GM18858 (cell line): ENCODE data around the gene SLC30A1.
A peak's percentile ranks its signal among the peaks of the same experiment; 100 is the strongest.
"Not testable (repeated sequence)": the region's sequence is repeated elsewhere in the genome, so short reads cannot be mapped to it uniquely, and the experiment has no call there.

Experiments used
- ATAC-seq: cut with Tn5 transposase; IDR thresholded peaks from one replicate; pipeline ENCODE4 v1.9.1; 2021; ENCODE audit not compliant: unreplicated experiment

SLC30A1 gene

DNA sequence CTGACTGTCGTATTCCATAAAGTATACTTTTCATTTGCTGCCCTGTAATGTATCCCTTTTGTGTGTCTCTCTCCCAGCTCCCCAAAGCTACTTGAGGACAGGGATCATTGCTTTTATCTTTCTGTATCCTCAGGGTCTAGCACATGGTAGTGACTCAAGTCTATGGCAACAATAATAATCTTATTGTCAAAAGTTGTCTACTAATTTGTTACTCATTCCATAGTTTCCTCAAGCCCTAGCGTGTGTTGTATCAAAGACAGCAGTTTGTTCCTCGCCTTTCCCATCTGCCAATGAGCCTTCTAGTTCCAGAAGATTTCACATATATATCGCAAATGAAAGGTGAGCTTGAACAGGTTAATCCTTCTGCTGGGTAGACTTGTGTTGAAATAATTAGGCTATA is 9.8 kb upstream of the SLC30A1 start:
- no peak for ATAC-seq

- no peak for ATAC-seq
These were observed 8.2 kb upstream of the SLC30A1 start for GRCh38 chr1:211587123-211587522.

DNA sequence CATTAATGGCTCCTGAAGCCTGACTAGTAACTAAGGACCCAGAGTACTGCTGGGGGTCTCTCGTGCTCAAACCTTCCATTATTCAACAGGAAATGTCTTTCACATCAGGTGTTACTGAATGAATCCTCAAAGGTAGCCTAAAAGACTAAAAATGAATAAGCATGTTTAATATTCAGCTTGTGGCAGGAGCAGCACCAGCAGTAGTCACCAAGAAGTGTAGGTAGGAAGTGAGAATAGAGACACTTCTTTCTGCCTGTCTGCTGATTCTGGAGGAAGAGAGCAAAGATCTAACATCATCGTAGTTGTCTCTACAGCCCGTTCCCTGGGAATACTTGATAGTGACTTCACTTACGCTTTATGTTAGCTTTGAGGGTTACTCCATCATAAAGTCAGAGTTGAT is 7.6 kb upstream of the SLC30A1 start:
- ATAC-seq = no peak

DNA sequence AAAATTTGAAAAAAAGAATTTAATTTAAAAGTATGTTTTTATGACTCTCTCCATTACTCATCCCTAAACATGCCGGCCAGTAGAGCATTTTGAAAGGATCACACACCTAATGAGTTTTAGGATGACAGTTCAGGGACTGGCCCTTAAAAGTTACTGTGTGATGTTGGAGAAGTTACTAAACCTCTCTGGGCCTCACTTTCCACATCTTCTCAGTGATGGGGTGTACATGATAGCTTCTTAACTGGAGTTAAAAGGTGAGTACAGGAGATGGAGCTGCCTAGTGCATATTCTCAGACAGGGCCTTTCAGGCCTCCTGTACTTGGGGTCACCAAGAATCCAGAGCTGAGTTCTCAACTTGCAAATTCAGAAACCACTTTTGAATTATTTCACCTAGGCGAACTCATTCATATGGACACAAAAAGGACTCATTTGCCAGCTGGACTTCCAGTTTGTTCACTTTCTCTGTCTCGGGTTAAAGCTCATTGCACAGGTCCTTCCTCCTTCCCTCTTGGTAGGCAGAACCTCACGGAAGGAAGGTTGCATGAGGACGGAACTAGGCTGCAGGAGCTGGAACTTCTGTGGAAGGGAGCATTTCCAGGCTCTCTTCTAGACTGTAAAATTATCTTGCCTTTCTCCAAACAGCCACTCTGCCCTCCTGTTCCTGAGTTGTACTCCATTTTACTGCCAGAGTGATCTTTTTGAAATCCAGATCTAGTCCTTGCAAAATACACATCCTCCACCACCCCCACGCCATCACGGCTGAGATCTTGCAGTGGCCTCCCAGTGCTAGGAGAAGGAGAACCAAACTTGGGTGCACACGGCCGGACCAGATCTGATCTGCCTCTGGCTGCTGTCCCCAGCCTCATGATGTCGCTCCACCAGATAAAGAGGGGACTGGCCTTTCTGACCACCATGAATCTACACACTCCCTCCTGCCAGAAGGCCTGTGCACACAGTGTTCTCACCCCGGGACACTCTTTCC is 4.3 kb upstream of the SLC30A1 start:
- no peak for ATAC-seq

- no peak for ATAC-seq
These were observed 2.6 kb upstream of the SLC30A1 start for GRCh38 chr1:211581526-211581925.

GRCh38 chr1:211580303-211580687 is 1.3 kb upstream of the SLC30A1 start:
- ATAC-seq = no peak

- ATAC-seq = peak; percentile 21
These were observed 710 bp upstream of the SLC30A1 start for GRCh38 chr1:211579440-211580302.

GRCh38 chr1:211577819-211578639 is 932 bp downstream of the SLC30A1 start:
- peak; percentile 2 for ATAC-seq

- no peak for ATAC-seq
These were observed 1.6 kb downstream of the SLC30A1 start for GRCh38 chr1:211577277-211577818.

DNA sequence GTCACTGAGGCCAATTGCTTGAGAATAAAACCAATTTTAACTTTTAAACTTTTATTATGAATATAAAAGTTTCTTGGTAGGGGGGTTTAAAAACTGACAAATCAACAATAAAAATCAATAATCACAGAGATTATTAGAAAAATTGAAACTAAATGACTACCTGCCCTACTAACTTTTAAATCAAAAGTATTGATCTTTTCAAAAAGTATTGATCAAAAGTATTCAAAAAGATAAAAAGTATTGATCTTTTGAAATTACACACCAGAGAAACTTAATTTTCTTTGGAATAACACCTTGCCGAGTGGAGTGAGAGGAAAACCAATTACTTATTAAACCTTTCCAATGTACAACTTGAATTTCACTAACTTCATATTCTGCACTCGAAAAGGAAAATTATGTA is 2.2 kb downstream of the SLC30A1 start:
- ATAC-seq = no peak

DNA sequence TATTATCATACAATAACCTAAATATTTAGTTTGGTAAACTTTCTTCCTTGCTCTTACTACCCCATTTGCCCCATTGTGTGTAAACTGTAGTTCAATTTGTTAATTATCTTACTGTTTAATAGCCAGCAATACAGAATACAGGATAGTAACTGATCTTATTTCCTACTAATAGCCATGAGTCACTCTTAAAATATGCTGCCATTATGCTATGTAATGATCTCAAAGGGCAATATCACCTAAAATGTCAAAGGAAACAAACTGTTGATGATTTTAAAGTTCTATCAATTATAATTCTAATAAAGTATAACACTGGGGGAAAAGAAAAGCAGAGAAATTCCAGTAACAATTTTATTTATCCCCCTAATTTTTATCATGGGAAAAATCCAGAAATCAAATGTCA is 4.3 kb downstream of the SLC30A1 start:
- ATAC-seq = no peak

GRCh38 chr1:211571998-211572397 is 7.0 kb downstream of the SLC30A1 start:
- no peak for ATAC-seq

DNA sequence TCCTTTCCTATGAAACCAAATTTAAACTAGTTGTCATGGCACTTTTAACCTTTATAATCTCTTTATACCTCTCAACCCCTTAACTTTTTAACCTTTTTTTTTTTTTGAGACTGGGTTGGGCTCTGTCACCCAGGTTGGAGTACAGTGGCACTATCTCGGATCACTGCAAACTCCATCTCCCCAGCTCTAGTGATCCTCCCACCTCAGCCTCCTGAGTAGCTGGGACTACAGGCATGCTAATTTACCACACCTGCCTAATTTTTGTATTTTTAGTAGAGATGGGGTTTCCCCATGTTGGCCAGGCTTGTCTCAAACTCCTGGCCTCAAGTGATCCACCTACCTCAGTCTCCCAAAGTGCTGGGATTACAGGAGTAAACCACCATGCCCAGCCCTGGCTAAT is 8.6 kb downstream of the SLC30A1 start:
- ATAC-seq = not testable (repeated sequence)

DNA sequence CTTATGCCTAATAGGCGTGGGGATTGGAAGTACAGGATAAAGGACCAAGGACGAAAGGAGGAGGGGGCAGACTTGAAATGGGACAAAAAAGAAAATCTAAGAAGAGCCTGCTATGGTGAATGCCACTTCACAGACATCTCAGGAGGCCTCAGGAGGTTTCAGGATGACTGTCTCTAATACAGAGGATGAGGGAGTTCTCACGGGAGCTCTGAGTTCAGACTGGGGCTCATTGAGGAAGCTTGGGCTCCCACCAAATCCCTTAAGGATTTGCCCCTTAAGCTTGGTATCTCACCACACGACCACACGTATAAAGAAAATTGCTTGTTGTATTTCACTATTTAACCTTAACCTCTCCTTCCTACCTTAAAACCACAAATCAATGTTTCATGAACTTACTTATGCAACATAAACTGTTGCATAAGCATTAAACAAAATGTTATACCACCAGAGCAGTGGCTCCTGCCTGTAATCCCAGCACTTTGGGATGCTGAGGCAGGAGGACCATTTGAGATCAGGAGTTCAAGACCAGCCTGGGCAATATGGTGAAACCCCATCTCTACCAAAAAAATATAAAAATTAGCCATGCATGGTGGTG is 12.4 kb downstream of the SLC30A1 start:
- peak; percentile 84 for ATAC-seq

DNA sequence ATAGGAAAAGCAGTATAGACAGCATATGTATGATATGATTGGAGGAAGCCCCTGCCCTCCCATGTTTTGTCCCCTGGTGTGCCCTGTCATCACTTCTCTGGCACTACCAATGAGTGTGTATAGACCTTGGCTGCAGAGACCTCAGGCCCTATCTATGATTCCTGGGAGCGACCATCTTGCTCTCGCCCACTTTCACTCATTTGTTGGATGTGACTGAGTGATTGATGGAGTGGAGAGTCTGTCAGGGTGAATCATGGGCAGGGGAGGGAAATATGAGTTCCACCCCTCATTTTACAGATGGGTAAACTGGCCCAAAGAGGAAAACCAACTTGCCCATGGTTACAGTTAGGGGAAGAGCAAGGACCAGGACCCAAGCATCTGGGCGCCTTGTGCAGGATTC is 14.9 kb downstream of the SLC30A1 start:
- no peak for ATAC-seq

DNA sequence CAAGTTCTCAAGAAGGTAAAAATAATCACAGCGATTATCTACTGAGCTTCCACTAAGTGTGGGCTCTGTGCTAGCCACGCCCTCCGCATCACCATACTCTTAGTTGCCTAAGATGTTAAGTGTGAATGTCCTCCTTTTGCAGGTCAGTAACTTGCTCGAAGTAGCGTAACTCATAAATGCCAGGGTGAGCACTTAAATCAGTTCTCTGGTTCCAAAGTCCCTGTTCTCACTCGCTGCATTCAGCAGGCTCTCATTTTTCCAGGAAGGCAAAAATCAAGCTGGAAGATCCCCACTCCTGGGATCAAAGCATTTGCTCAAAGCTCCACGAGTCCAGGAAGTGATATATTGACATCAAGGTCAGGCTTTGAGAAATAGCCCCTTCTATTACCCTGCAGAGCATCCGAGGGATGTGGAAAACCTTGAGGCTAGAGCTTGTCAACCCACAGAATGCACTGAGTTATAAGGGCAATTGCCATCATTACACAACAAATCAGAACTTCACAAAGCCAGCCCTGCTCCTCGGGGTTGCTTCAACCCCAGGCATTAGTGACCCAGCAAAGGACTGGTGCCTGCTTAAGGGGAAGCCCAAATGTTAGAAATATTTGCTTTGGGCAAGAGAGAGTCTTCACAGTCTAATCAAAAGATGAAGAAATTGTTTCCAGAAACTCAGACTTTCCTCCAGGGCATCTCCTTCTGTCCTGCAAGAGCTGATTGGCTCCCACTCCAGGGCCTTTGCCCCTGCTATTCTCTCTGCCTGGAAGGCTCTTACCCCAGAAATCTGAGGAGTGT is 19.5 kb downstream of the SLC30A1 start:
- ATAC-seq = no peak

DNA sequence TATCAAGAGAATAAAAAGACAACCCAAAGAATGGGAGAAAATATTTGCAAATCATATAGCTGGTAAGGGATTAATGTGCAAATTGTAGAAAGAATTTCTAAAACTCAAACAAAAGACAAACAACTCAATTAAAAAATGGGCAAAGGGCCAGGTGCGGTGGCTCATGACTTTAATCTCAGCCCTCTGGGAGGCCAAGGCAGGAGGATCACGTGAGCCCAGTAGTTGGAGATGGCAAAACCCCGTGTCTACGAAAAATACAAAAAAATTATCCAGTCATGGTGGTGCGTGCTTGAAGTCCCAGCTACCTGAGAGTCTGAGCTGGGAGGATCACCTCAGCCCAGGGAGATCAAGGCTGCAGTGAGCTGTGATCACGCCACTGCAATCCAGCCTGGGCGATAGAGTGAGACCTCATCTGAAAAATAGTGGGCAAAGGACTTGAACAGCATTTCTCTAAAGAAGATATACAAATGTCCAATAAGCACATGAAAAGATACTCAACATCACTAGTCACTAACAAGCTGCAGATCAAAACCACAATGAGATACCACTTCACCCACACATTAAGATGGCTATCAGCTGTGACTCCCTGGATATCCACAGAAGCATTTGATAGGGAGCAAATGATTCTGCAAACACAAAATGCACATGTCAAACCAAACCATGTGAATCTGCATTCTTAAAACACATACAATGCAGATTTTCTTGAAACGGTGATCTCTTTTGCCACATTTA is 20.9 kb downstream of the SLC30A1 start:
- ATAC-seq = no peak

DNA sequence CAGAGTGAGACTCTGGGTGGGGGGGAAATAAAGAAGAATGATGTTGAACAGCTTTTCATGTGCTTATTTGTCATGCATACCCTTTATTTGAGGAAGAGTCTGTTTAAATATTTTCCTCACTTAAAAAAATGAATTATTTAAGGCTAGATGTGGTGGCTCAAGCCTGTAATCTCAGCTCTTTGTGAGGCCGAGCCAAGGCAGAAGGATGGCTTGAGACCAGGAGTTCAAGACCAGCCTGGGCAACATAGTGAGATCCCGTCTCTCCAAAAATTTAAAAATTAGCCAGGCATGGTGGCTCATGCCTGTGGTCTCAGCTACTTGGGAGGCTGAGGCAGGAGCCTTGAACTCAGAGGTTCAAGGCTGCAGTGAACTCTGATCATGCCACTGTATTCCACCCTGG is 25.4 kb downstream of the SLC30A1 start:
- no peak for ATAC-seq
